IMR-90 (cell line): ENCODE measurements around the gene ANK2. TPM values are rescaled to one million over a fixed set of nuclear protein-coding genes. Genes with fewer than 3 reads are reported as not detected.

Source experiments
- ATAC-seq: fragments of 200-7000 bp; cut with Tn5 transposase; 2 replicates; pipeline ENCODE4 v1.9.1; 2020; ENCODE audit warnings: low read depth, mild to moderate bottlenecking, moderate library complexity
- BruUV-seq: library from RNA; stranded (reverse); fragments of 400-500 nt; replicated peaks from 2 replicates; lab custom pipeline; 2021; lab: Mats Ljungman, UMichigan
- CTCF ChIA-PET: fragments of 300-600 bp; formaldehyde crosslinking; extraction: SDS; loops from one replicate; lab custom pipeline; 2021; ENCODE audit warnings: antibody characterized with exemption; lab: Yijun Ruan, JAX
- POLR2A ChIA-PET: fragments of 300-600 bp; sonication (Branson Sonifier 250); formaldehyde crosslinking; loops from one replicate; lab custom pipeline; 2022; ENCODE audit warnings: antibody characterized with exemption; ENCODE audit not compliant: unreplicated experiment; lab: Charles Lee
- DNase-seq: peaks from one replicate; pipeline ENCODE4 v3.0.0; 2013
- H2AFZ ChIP-seq: replicated peaks from 2 replicates; pipeline ENCODE3; 2013; ENCODE audit warnings: low read length, mild to moderate bottlenecking; ENCODE audit not compliant: poor library complexity
- H2AK5ac ChIP-seq: 2 replicates; pipeline ENCODE4 v1.6.1; 2013; ENCODE audit warnings: low read depth, low read length, inconsistent platforms
- H2AK9ac ChIP-seq: replicated peaks from 2 replicates; pipeline ENCODE3; 2013; ENCODE audit warnings: mild to moderate bottlenecking, low read depth, low read length, moderate library complexity; ENCODE audit not compliant: poor library complexity
- H2BK120ac ChIP-seq: 2 replicates; pipeline ENCODE4 v1.6.1; 2013; ENCODE audit warnings: low read depth, low read length, inconsistent platforms
- H2BK15ac ChIP-seq: 3 replicates; pipeline ENCODE4 v1.6.1; 2013; ENCODE audit warnings: low read depth, low read length, inconsistent platforms
- H2BK20ac ChIP-seq: 2 replicates; pipeline ENCODE4 v1.6.1; 2013; ENCODE audit warnings: low read depth, mild to moderate bottlenecking, inconsistent platforms, low read length, moderate library complexity
- H2BK5ac ChIP-seq: 2 replicates; pipeline ENCODE4 v1.6.1; 2013; ENCODE audit warnings: mild to moderate bottlenecking, low read depth, low read length, inconsistent platforms; ENCODE audit not compliant: poor library complexity, severe bottlenecking
- H3K14ac ChIP-seq: replicated peaks from 2 replicates; pipeline ENCODE4 v1.6.1; 2013; ENCODE audit warnings: low read depth, low read length, inconsistent platforms
- H3K18ac ChIP-seq: 2 replicates; pipeline ENCODE4 v1.6.1; 2013; ENCODE audit warnings: low read depth, low read length, control low read depth
- H3K23ac ChIP-seq: 2 replicates; pipeline ENCODE4 v1.6.1; 2013; ENCODE audit warnings: low read depth, low read length, inconsistent platforms
- H3K27ac ChIP-seq: 2 replicates; pipeline ENCODE4 v1.5.1; 2013; ENCODE audit warnings: mild to moderate bottlenecking, control low read depth, low read length; ENCODE audit not compliant: insufficient read depth
- H3K27me3 ChIP-seq: 2 replicates; pipeline ENCODE4 v1.6.1; 2013; ENCODE audit warnings: low read length; ENCODE audit not compliant: control insufficient read depth, insufficient read depth
- H3K36me3 ChIP-seq: 2 replicates; pipeline ENCODE4 v1.6.1; 2013; ENCODE audit warnings: low read length, mixed read lengths; ENCODE audit not compliant: control insufficient read depth, insufficient read depth
- H3K4ac ChIP-seq: 2 replicates; pipeline ENCODE4 v1.6.1; 2013; ENCODE audit warnings: low read depth, low read length, inconsistent platforms
- H3K4me1 ChIP-seq: 2 replicates; pipeline ENCODE4 v1.6.1; 2013; ENCODE audit warnings: low read length, mixed read lengths; ENCODE audit not compliant: control insufficient read depth, insufficient read depth
- H3K4me2 ChIP-seq: 2 replicates; pipeline ENCODE4 v1.6.1; 2013; ENCODE audit warnings: low read depth, mild to moderate bottlenecking, control low read depth, low read length, moderate library complexity
- H3K4me3 ChIP-seq: 2 replicates; pipeline ENCODE4 v1.5.1; 2013; ENCODE audit warnings: low read depth, mild to moderate bottlenecking, control low read depth, low read length, moderate library complexity; ENCODE audit not compliant: insufficient read depth
- H3K56ac ChIP-seq: 2 replicates; pipeline ENCODE4 v1.6.1; 2013; ENCODE audit warnings: low read length, inconsistent platforms; ENCODE audit not compliant: insufficient read depth; ENCODE audit errors: extremely low read depth
- H3K79me1 ChIP-seq, 2 experiments: 2 replicates each; pipeline ENCODE4 v1.6.1; 2013; ENCODE audit warnings: low read length in 2 of 2, inconsistent platforms in 1 of 2, low read depth in 1 of 2
- H3K9ac ChIP-seq: 2 replicates; pipeline ENCODE4 v1.6.1; 2013; ENCODE audit warnings: low read depth, low read length, control low read depth
- H3K9me1 ChIP-seq: 2 replicates; pipeline ENCODE4 v1.6.1; 2013; ENCODE audit warnings: low read length, inconsistent platforms; ENCODE audit not compliant: insufficient read depth
- H3K9me3 ChIP-seq: 2 replicates; pipeline ENCODE4 v1.6.1; 2013; ENCODE audit warnings: low read length; ENCODE audit not compliant: control insufficient read depth, insufficient read depth
- H4K20me1 ChIP-seq: 2 replicates; pipeline ENCODE4 v1.6.1; 2013; ENCODE audit warnings: low read length, inconsistent platforms; ENCODE audit not compliant: insufficient read depth
- H4K5ac ChIP-seq: 2 replicates; pipeline ENCODE4 v1.6.1; 2013; ENCODE audit warnings: mild to moderate bottlenecking, low read depth, low read length, control low read depth
- H4K8ac ChIP-seq, 2 experiments: 2 replicates each; pipeline ENCODE4 v1.6.1; 2013; ENCODE audit warnings: low read depth in 2 of 2, low read length in 2 of 2, control low read depth in 1 of 2, inconsistent platforms in 1 of 2
- H4K91ac ChIP-seq: 2 replicates; pipeline ENCODE4 v1.6.1; 2013; ENCODE audit warnings: low read depth, low read length, inconsistent platforms; ENCODE audit not compliant: insufficient read depth
- BHLHE40 ChIP-seq: fragments of 150-350 bp; IDR thresholded peaks from 2 replicates; pipeline ENCODE4 v1.6.1; 2016; ENCODE audit warnings: mild to moderate bottlenecking, low read depth, low read length
- CEBPB ChIP-seq: IDR thresholded peaks from 2 replicates; pipeline ENCODE4 v1.6.1; 2012; ENCODE audit warnings: low read depth, low read length, improper control_type of control experiment
- CHD1 ChIP-seq: IDR thresholded peaks from 2 replicates; pipeline ENCODE4 v1.6.1; 2012; ENCODE audit warnings: low read depth, low read length, improper control_type of control experiment
- FOS ChIP-seq: fragments of 150-350 bp; IDR thresholded peaks from 2 replicates; pipeline ENCODE4 v1.6.1; 2016; ENCODE audit warnings: low read depth, low read length
- MAFK ChIP-seq: IDR thresholded peaks from 2 replicates; pipeline ENCODE4 v1.6.1; 2012; ENCODE audit warnings: low read depth, low read length, improper control_type of control experiment
- MAZ ChIP-seq: IDR thresholded peaks from 2 replicates; pipeline ENCODE4 v1.6.1; 2012; ENCODE audit warnings: low read depth, mild to moderate bottlenecking, low read length, improper control_type of control experiment, moderate library complexity, borderline replicate concordance
- MXI1 ChIP-seq: IDR thresholded peaks from 2 replicates; pipeline ENCODE4 v1.6.1; 2012; ENCODE audit warnings: low read depth, mild to moderate bottlenecking, low read length, moderate library complexity, borderline replicate concordance
- NFE2L2 ChIP-seq: fragments of 150-350 bp; IDR thresholded peaks from 2 replicates; pipeline ENCODE4 v1.6.1; 2016; ENCODE audit warnings: low read depth, mild to moderate bottlenecking, low read length
- POLR2A ChIP-seq: IDR thresholded peaks from 2 replicates; pipeline ENCODE4 v1.6.1; 2012; ENCODE audit warnings: mild to moderate bottlenecking, low read depth, low read length
- RAD21 ChIP-seq: IDR thresholded peaks from 2 replicates; pipeline ENCODE4 v1.6.1; 2012; ENCODE audit warnings: low read length, improper control_type of control experiment
- RCOR1 ChIP-seq: IDR thresholded peaks from 2 replicates; pipeline ENCODE4 v1.6.1; 2012; ENCODE audit warnings: mild to moderate bottlenecking, low read length, improper control_type of control experiment; ENCODE audit not compliant: insufficient replicate concordance
- RFX5 ChIP-seq: IDR thresholded peaks from 2 replicates; pipeline ENCODE4 v1.8.0; 2012; ENCODE audit warnings: low read depth, mild to moderate bottlenecking, low read length, moderate library complexity
- SMC3 ChIP-seq: fragments of 150-350 bp; IDR thresholded peaks from 2 replicates; pipeline ENCODE4 v1.6.1; 2016; ENCODE audit warnings: low read depth, mild to moderate bottlenecking, antibody characterized with exemption, low read length, moderate library complexity
- USF2 ChIP-seq: fragments of 150-350 bp; IDR thresholded peaks from 2 replicates; pipeline ENCODE4 v1.6.1; 2017; ENCODE audit warnings: mild to moderate bottlenecking, antibody characterized with exemption, low read length, low read depth
- WGBS, 2 experiments: methylation state at CpG; one replicate each; pipeline versions ENCODE4 v1.1.5 to v1.1.7; 2013; ENCODE audit warnings: missing lambda C conversion rate in 2 of 2; ENCODE audit not compliant: insufficient read length in 1 of 2; ENCODE audit errors: extremely low coverage in 2 of 2; 5-methylcytosine and 5-hydroxymethylcytosine counted together
- dilution Hi-C: fragments of 300-500 bp; cut with HindIII; formaldehyde crosslinking; loops from one replicate; pipeline ENCODE4 v1.14.3; 2018; ENCODE audit warnings: low sequenced_read_pairs; ENCODE audit not compliant: unreplicated experiment
- in situ Hi-C: fragments of 300-500 bp; cut with MboI; formaldehyde crosslinking; loops from 3 replicates; pipeline ENCODE4 v1.14.3; 2019; ENCODE audit warnings: low sequenced_read_pairs, inconsistent platforms, mixed read lengths
- intact Hi-C: fragments of 100-400 bp; cut with micrococcal nuclease; formaldehyde crosslinking; loops from 2 replicates; pipeline ENCODE4 v1.10.0; 2022
- polyA plus RNA-seq, 3 experiments: library from polyadenylated mRNA; depleted of rRNA; stranded (reverse); fragments of >200 nt; gene quantifications; 2 replicates each; pipeline ENCODE4 v1.2.3, GENCODE V29; 2012; ENCODE audit warnings: low replicate concordance in 1 of 3
- total RNA-seq: library from RNA; depleted of rRNA; stranded (reverse); fragments of >200 nt; gene quantifications from 2 replicates; pipeline ENCODE4 v1.2.3, GENCODE V29; 2012
- TF ChIP-seq, protein P1 (sequence below): fragments of 150-350 bp; IDR thresholded peaks from 2 replicates; pipeline ENCODE4 v1.6.1; 2016; ENCODE audit warnings: low read depth, mild to moderate bottlenecking, low read length, moderate library complexity, borderline replicate concordance
- TF ChIP-seq, protein P2 (sequence below): conservative IDR thresholded peaks from 2 replicates; pipeline ENCODE4 v1.5.1; 2012; ENCODE audit warnings: mild to moderate bottlenecking, low read depth, low read length, improper control_type of control experiment

ANK2 gene
- total and polyA plus RNA-seq, 2 of the 4 experiments (the other 2 are of a cell fraction): 0.82 to 6.6 TPM

- Histone ChIP-seq H3K36me3 (no peaks in the 10 kb centered on the region), H3K27me3 (peaks cover 4% of the 10 kb centered on the region), H4K91ac (no peak overlapping the region), H2AFZ (no peak overlapping the region), H4K20me1 (no peaks in the 10 kb centered on the region), H2BK120ac (no peak overlapping the region), H3K14ac (no peak overlapping the region), H3K18ac (no peak overlapping the region), H2AK9ac (no peak overlapping the region), H2BK5ac (no peak overlapping the region), H3K79me1 (no peaks in the 10 kb centered on the region), H3K4me1 (no peaks in the 10 kb centered on the region), H3K9me1 (no peaks in the 10 kb centered on the region), H3K4ac (no peak overlapping the region), H3K9ac (no peak overlapping the region), H2BK20ac (no peak overlapping the region), H3K27ac (no peak overlapping the region), H4K5ac (no peak overlapping the region), H3K9me3 (no peaks in the 10 kb centered on the region), H3K23ac (no peak overlapping the region), H3K4me3 (no peak overlapping the region), H3K56ac (no peak overlapping the region), H2BK15ac (no peak overlapping the region), H4K8ac (no peak overlapping the region), H2AK5ac (no peak overlapping the region), H3K4me2 (no peak overlapping the region)
- intact Hi-C loops: no loop called here
- no peak for ATAC-seq
- DNase-seq: no peak
- dilution Hi-C loops: no loop called here
- CTCF ChIA-PET: interaction anchor here (0.7 kb wide), 1 partner anchor 9 kb away, joined by 4 read pairs; no protein-coding TSS in a partner anchor
- TF ChIP-seq CEBPB (no peak), BHLHE40 (no peak), MAFK (no peak), NFE2L2 (no peak), RCOR1 (no peak), POLR2A (no peak), MAZ (no peak), CHD1 (no peak), RAD21 (no peak), FOS (no peak), USF2 (no peak), RFX5 (no peak), SMC3 (no peak), MXI1 (no peak)
- TF ChIP-seq, protein P1, sequence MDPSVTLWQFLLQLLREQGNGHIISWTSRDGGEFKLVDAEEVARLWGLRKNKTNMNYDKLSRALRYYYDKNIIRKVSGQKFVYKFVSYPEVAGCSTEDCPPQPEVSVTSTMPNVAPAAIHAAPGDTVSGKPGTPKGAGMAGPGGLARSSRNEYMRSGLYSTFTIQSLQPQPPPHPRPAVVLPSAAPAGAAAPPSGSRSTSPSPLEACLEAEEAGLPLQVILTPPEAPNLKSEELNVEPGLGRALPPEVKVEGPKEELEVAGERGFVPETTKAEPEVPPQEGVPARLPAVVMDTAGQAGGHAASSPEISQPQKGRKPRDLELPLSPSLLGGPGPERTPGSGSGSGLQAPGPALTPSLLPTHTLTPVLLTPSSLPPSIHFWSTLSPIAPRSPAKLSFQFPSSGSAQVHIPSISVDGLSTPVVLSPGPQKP: no peak
- TF ChIP-seq, protein P2, sequence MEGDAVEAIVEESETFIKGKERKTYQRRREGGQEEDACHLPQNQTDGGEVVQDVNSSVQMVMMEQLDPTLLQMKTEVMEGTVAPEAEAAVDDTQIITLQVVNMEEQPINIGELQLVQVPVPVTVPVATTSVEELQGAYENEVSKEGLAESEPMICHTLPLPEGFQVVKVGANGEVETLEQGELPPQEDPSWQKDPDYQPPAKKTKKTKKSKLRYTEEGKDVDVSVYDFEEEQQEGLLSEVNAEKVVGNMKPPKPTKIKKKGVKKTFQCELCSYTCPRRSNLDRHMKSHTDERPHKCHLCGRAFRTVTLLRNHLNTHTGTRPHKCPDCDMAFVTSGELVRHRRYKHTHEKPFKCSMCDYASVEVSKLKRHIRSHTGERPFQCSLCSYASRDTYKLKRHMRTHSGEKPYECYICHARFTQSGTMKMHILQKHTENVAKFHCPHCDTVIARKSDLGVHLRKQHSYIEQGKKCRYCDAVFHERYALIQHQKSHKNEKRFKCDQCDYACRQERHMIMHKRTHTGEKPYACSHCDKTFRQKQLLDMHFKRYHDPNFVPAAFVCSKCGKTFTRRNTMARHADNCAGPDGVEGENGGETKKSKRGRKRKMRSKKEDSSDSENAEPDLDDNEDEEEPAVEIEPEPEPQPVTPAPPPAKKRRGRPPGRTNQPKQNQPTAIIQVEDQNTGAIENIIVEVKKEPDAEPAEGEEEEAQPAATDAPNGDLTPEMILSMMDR: no peak
- WGBS, 2 experiments: 100% methylated on average over 1 of the region's 4 CpGs; no CpG with 5 or more reads in 1 of the 2 experiments
- no TSS peak for BruUV-seq
- POLR2A ChIA-PET: no interaction called here
- in situ Hi-C loops: no loop called here
Observed at GRCh38 chr4:113260688-113261087, 211.2 kb downstream of the ANK2 start.
